HG02870 (cell line): ENCODE results near the gene ESPL1.

ENCODE experiments used
- ATAC-seq: cut with Tn5 transposase; IDR thresholded peaks from one replicate; pipeline ENCODE4 v1.9.1; 2021; ENCODE audit warnings: mild to moderate bottlenecking, moderate library complexity; ENCODE audit not compliant: unreplicated experiment

Gene ESPL1

DNA sequence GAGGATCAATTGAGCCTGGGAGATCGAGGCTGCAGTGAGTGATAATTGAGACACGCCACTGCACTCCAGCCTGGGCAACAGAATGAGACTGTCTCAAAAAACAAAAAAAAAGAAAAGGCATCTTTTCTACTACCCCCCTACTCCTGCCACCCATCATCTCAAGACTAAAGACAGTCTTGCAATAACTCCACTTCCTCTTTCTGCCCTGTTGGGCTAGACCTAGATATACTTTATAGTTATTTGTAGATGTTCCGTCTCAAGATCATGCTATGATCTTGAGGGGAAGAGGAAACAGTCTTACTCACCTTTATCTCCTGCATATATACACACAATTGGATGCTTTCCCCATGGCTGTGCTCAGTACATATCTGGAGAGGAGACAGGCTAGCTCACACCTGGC, 12.1 kb upstream of the ESPL1 start:
- ATAC-seq = peak; percentile 34

GRCh38 chr12:53258541-53259539, 9.3 kb upstream of the ESPL1 start:
- no peak for ATAC-seq

- ATAC-seq = no peak
Measured at GRCh38 chr12:53259891-53260290, 8.2 kb upstream of the ESPL1 start.

GRCh38 chr12:53265783-53266182, 2.3 kb upstream of the ESPL1 start:
- ATAC-seq = no peak

DNA sequence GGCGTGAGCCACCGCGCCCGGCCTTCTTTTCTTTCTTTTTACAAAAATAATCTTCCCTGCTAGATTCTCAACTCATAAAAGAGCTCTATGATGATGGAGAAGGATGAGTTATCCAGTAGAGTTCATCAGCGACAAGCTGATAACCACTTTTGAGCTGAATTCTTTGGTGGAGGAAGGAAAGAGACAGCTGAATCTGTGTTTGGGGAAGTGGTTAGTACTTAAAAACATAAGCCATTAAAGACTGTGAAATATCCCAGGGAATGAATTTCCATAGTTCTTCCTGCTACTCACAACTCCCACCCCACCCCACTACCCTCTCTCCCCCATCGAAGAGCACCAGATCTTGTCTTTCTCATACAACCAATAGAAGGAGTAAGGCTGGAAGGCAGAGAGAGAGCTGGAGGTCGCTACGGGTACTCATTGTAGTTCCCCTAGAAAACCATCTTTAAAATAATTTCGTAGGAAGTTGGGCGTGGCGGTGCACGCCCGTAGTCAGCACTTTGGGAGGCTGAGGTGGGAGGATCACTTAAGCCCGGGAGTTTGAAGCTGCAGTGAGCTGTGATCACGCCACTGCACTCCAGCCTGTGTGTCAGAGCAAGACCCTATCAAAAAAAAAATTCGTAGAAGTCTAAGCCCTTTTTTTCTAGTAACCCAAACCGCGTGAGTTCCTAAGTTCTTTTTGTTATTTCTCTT, 647 bp upstream of the ESPL1 start:
- ATAC-seq = no peak

DNA sequence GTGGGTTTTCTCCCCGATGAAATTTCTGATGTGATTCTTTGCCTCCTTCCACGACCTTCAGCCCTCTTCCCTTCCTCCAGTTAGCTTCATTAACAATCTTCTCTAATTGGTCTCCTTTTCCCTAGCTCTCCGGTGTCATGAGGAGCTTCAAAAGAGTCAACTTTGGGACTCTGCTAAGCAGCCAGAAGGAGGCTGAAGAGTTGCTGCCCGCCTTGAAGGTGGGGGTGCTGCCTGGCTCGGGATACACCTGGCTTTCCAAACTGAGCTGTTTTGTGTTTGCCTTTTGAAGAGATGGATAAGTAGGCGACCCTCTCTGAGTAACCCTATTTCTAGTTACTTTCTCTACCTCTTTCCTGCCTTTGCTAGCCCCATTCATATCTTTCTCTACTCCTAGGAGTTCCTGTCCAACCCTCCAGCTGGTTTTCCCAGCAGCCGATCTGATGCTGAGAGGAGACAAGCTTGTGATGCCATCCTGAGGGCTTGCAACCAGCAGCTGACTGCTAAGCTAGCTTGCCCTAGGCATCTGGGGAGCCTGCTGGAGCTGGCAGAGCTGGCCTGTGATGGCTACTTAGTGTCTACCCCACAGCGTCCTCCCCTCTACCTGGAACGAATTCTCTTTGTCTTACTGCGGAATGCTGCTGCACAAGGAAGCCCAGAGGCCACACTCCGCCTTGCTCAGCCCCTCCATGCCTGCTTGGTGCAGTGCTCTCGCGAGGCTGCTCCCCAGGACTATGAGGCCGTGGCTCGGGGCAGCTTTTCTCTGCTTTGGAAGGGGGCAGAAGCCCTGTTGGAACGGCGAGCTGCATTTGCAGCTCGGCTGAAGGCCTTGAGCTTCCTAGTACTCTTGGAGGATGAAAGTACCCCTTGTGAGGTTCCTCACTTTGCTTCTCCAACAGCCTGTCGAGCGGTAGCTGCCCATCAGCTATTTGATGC, 797 bp downstream of the ESPL1 start:
- ATAC-seq = no peak

DNA sequence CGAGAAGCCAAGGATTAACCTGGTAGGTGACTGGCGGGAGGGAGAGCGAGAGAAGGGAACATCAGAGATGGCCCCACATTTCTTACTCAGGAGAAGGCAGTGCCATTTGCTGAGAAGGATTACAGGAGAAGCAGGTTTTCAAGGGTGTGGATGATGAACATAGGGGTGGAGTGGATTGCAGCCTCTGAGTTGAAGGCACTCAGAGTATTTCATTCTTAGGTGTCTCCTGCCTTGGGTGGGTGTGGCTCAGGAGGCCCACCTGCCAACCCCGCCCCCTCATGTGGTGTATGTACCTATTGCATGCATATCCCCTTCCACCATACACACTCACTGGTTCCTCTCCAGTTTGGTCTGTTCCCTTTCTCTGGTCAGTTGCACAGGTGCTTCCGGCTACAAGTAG, 6.3 kb downstream of the ESPL1 start:
- ATAC-seq = no peak

- no peak for ATAC-seq
Measured at GRCh38 chr12:53276511-53276910, 8.4 kb downstream of the ESPL1 start.

DNA sequence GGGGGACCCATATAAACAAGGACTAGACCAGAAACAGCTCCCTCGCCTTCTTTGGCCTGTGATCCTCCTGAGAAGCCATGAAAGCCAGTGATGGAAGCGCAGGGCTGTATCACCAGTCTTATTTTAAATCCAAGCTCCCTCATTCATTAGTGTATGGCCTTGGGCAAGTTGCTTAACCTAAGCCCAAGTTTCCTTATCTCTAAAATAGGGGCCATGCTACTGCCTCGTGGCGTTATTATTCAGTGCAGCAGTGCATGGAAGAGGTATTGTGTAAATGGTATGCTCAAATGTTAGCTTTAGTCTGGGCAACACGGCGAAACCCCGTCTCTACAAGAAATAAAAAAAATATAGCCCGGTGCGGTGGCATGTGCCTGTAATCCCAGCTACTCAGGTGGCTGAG, 9.9 kb downstream of the ESPL1 start:
- ATAC-seq = no peak

DNA sequence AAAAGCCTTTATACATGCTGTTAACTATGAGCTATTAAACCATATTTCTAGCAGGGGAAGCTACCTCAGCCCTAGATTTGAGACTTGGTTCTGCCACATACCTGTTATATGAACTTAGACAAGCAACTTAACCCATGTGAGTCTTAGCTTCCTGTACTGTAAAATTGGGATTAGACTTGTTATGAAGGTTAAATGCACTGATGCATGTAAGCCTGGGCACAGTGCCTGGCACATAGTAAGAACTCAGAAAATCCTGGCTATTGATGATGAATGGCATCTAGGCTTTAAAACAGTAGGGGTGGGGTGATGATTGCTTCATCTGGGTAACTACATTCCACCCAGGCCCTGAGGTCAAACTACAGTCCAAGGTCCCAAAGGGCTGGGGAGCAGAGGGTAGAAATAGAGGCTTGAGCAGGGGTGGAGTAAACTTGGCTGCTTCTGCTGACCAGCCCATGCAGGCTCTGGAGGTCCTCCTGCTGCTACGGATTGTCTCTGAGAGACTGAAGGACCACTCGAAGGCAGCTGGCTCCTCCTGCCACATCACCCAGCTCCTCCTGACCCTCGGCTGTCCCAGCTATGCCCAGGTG, 11.3 kb downstream of the ESPL1 start:
- ATAC-seq = no peak

- ATAC-seq = no peak
Measured at GRCh38 chr12:53279888-53280498, 11.9 kb downstream of the ESPL1 start.

DNA sequence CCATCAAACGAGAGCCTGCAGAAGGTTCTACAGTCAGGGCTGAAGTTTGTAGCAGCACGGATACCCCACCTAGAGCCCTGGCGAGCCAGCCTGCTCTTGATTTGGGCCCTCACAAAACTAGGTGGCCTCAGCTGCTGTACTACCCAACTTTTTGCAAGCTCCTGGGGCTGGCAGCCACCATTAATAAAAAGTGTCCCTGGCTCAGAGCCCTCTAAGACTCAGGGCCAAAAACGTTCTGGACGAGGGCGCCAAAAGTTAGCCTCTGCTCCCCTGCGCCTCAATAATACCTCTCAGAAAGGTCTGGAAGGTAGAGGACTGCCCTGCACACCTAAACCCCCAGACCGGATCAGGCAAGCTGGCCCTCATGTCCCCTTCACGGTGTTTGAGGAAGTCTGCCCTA, 18.3 kb downstream of the ESPL1 start:
- ATAC-seq = no peak

DNA sequence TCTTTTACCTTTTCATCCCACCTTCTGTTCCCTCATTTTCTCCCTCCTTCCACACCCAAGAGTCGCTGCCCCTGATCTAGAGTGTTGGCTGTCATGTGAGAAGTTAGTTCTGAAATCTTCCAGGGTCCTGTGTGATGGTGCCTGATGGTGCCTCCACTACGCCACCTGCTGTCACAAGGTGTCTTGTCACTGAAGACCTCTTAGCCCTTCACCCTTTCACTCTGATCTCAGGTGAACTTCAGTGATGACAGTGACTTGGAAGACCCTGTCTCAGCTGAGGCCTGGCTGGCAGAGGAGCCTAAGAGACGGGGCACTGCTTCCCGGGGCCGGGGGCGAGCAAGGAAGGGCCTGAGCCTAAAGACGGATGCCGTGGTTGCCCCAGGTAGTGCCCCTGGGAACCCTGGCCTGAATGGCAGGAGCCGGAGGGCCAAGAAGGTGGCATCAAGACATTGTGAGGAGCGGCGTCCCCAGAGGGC, 19.7 kb downstream of the ESPL1 start:
- ATAC-seq = no peak

- no peak for ATAC-seq
Measured at GRCh38 chr12:53288322-53288721, 20.2 kb downstream of the ESPL1 start.

- ATAC-seq = no peak
Measured at GRCh38 chr12:53289891-53290290, 21.8 kb downstream of the ESPL1 start.

GRCh38 chr12:53290661-53291060, 22.6 kb downstream of the ESPL1 start:
- no peak for ATAC-seq

DNA sequence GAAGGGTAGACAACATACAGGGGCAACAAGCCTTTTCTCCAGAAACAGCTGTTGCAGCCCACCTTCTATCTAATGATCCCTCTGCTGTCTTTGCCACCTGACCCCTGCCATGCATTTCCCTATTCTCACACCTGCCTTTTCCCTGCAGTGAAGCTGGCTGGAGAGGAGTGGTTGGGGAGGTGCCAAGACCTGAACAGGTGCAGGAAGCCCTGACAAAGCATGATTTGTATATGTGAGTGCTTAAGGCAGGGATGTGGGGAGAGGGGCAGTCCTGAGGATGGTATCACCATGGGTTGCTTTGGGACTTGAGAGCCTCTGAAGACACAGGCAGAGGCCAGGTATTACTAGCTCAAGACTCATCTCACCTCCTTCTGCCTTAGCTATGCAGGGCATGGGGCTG, 24.3 kb downstream of the ESPL1 start:
- no peak for ATAC-seq

- peak; percentile 78 for ATAC-seq
Measured at GRCh38 chr12:53295070-53295890, 27.2 kb downstream of the ESPL1 start, which contains the start of gene PFDN5. Gene PFDN5 (plus strand): TSS chr12:53295542. CDS start chr12:53295568, 26 bp downstream.

- no peak for ATAC-seq
Measured at GRCh38 chr12:53295891-53296219, 27.8 kb downstream of the ESPL1 start.
